Stimulated activated CD4-positive, alpha-beta T cell treated with anti-CD3 and anti-CD28 coated beads, Interleukin-1b, Interleukin-23, amount 100 ng/mL, for 4 hours (primary cell): ENCODE measurements around the gene SS18.
"Not testable (repeated sequence)": the region's sequence is repeated elsewhere in the genome, so short reads cannot be mapped to it uniquely, and the experiment has no call there.

ENCODE experiments used
- DNase-seq, 2 donors: peaks; one replicate each; pipeline ENCODE4 v3.0.0-alpha.2; 2020; ENCODE audit warnings: low read depth in 2 of 2

Gene SS18, protein sequence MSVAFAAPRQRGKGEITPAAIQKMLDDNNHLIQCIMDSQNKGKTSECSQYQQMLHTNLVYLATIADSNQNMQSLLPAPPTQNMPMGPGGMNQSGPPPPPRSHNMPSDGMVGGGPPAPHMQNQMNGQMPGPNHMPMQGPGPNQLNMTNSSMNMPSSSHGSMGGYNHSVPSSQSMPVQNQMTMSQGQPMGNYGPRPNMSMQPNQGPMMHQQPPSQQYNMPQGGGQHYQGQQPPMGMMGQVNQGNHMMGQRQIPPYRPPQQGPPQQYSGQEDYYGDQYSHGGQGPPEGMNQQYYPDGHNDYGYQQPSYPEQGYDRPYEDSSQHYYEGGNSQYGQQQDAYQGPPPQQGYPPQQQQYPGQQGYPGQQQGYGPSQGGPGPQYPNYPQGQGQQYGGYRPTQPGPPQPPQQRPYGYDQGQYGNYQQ

DNA sequence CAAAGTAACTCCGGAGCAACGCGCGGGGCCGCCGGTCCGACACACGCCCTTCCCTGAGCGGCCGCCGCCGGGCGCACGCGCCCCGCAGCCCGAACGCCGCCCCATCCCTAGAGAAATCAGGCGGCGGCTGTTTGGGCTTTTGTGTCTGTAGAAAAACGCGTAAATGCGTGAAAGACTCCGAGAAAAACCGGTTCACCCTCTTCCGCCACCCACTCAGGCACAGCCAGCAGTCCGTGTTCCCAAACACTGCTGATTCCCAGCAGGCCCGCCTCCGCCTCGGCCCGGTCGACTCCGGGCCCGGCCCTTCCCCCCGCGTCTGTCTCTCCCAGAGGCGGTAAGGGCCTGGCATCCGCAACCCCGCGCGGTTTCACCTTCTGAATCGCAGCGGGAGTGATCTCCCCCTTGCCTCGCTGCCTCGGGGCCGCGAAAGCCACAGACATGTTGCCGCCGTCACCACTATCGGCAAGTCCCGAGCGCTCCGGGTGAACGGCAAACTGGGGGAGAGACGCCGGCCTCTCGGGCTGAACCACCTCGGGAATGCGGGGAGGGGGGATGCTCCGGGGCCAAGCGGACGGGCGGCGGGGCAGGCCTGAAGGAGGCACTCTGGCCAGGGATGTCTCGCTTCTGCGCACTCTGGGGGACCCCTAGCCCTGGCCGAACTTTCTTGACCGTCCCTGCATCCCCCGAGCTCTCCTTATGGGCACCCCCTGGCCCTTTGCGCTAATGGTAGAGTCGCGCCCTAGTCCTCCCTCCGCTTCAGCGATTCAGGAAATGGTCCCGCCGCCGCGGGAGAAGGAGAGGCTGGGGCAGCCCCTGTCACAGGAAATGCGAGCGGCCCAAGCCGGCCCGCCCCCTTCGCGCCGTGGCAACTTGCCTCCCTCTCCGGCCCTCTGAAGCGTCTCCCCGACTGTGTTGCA is at the start of gene SS18:
TSS of gene SS18 (minus strand) at position 484 of the 917 bp plus-strand sequence. CDS start at position 440, 44 bp downstream.
- DNase-seq, result peak; percentile 79 to 82

DNA sequence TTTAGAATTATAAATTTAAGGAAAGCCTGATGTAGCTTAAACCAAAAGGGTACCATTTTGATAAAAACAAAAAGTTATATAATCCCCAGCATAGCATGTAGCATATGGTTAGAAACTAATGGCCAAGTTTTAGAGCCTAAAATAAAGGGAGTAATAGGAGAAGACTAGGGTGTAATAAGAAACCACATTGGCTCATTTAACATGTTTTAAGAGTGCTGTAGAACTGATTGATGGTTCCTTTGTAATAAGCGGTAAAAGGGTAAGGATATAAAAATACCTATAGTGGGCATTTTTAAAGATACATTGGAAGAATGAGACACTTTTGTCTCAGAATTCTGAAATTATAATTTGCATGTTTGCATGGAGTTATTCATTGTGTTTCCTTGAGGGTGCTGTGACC is 45.1 kb upstream of the SS18 start:
- DNase-seq, result no peak

DNA sequence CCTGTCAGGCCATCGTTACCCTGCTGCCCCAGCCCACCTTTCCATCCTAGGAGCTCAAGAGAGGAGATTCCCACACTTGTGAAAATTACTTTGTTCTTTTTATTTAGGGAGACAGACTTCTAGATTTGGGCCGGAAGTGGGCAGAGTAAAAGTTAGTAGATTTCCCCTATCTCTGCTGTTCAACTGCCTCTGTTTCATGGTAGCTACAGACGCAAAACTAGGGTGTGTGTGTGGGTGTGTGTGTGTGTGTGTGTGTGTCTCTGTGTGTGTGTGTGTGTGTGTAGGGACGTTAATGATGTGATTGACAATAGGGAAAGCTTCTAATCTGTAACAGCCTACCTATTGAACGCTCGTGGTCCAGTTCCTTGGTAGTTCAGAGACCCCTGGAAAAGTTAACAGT is 43.7 kb upstream of the SS18 start:
- peak; percentile 1 to 2 for DNase-seq

DNA sequence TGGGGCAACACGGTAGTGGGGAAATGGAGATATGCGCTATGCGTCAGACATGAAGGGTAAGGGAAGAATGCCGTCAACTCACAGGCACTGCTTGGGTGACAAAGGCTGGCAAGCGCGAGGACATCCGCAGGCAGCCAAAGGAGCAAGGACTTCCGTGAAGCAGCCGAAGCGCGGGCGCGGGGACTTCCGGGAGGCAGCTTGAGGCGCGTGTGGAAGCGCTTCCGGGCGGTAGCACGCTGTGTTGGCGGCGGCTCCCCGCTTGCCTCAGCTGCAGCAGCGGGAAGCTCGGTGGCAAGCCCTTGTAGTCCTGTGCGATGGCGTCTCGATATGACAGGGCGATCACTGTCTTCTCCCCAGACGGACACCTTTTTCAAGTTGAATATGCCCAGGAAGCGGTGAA is 43.2 kb upstream of the SS18 start, which contains the start of gene PSMA8:
TSS of gene PSMA8 (plus strand) at position 218 of the 400 bp plus-strand sequence. CDS start at position 315, 97 bp downstream.
- peak; percentile 36 to 37 for DNase-seq

DNA sequence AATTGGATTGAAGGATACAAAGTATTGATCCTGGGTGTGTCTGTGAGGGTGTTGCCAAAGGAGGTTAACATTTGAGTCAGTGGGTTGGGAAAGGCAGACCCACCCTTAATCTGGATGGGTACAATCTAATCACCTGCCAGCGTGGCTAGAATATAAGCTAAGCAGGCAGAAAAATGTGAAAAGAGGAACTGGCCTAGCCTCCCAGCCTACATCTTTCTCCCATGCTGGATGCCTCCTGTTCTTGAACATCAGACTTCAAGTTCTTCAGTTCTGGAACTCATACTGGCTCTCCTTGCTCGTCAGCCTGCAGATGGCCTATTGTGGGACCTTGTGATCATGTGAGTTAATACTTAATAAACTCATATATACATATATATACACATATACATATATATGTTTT is 37.8 kb upstream of the SS18 start:
- DNase-seq, result not testable (repeated sequence)

DNA sequence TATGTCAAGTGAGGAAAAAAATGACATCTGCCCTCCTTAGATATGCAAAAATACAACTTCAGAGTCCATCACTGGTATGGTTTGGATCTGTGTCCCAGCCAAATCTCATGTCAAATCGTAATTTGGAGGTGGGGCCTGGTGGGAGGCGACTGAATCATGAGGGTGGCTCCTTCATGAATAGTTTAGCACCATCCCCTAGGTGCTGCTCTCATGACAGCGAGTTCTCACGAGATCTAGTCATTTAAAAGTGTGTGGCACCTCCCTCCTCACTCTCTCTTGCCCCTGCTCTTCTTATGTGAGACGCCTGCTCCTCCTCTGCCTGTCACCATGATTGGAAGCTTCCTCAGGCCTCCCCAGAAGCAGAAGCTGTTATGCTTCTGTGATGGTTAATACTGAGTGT is 37.4 kb upstream of the SS18 start:
- no peak for DNase-seq

DNA sequence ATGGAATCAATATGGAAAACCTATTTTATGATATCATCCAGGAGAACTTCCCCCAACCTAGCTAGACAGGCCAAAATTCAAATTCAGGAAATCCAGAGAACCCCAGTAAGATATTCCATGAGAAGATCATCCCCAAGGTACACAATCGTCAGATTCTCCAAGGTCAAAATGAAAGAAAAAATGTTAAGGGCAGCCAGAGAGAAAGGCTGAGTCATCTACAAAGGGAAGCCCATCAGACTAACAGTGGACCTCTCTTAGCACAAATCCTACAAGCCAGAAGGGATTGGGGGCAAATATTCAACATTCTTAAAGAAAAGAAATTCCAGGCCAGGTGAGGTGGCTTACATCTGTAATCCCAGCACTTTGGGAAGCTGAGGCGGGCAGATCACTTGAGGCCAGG is 31.6 kb upstream of the SS18 start:
- DNase-seq, result not testable (repeated sequence)

DNA sequence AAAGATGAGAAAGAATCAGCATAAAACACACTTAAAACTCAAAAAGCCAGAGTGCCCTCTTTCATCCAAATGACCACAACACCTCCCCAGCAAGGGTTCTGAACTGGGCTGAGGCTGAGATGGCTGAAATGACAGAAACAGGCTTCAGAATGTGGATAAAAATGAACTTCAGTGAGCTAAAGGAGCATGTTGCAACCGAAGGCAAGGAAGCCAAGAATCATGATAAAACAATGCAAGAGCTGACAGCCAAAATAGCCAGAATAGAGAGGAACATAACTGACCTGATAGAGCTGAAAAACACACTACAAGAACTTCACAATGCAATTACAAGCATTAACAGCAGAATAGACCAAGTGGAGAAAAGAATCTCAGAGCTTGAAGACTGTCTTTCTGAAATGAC is 31.1 kb upstream of the SS18 start:
- DNase-seq, result no peak

DNA sequence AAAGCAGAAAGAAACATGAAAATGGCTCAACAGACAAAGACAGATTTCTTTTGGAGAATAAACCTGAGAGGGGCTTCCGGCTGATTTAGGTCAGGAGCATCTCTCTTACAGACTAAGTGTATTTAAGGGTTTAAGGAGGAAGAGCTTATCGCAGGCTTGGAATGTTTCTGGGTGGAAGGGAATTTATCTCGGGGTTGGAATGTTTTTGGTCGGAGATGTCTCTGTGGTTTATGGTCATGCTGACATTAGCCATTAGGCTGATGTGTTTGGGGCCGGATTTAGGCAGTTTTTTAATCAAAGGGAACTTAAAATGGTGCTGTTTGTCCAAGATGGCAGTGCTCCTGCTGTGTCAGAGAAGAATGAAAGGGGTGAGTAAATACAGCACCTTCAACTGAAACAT is 28.8 kb upstream of the SS18 start:
- DNase-seq, result no peak

DNA sequence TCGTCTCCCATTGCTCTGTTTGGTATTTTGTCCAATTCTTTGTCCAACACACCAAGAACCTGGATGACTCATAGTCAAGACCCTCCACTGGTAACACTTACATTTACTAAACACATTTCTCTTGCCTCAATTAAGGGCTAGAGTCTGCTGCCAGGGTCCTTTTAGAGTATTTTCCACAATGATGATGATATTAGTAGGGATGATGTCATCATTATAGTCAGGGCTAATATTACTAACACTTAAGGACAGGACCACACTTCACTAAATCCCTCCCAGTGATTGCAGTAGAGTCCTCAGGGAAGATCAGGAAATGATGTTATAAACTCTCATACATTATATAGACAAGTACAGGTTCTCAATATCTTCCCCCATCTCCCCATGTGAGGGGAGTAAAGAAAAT is 13.6 kb upstream of the SS18 start:
- DNase-seq, result no peak

DNA sequence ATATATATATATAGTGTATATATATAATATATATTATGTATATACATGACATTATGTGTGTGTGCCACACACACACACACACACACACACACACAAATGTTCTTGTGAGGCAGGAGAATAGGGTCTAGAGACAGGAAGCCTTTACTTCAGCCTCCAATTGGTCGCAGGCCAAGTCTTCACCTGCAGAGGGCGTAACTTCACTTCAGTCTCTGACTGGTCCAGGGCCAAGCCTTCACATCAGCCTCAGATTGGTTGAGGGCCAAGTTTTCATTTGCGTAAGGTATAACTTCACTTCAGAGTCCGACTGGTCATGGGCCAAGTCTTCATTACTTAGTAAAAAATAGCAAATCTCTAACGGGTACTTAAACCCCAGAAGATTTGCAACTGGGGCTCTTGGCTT is 13.2 kb upstream of the SS18 start:
- peak; percentile 11 to 18 for DNase-seq

DNA sequence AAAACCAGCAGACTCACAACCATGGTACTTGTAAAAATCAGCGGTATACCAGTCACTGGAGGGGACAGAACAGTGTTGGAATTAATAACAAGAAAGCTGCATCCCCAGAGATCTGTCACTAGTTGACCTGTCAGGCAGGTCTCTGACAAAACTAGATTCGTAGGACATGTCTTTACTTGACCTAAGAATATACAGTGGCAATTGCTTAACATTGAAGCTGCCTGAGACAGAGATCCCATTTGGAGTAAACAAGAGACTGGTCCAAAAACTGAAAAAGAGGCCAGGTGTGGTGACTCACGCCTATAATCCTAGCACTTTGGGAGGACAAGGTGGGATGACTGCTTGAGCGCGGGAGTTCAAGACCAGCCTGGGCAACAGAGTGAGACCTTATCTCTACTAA is 7.2 kb upstream of the SS18 start:
- DNase-seq, result no peak

DNA sequence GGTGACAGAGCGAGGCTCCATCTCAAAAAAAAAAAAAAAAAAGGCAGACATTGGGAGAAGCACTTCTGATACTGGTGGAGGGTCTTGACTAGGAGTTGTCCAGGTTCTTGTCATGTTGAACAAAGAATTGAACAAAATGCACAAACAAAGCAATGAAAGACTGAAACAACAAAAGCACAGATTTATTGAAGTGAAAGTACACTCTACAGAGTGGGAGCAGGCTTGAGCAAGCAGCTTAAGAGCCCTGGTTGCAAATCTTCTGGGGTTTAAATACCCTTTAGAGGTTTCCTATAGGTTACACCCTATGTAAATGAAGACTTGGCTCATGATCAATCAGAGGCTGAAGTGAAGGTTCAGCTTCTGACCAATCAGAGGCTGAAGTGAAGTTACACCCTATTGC is 6.4 kb upstream of the SS18 start:
- DNase-seq, result no peak

DNA sequence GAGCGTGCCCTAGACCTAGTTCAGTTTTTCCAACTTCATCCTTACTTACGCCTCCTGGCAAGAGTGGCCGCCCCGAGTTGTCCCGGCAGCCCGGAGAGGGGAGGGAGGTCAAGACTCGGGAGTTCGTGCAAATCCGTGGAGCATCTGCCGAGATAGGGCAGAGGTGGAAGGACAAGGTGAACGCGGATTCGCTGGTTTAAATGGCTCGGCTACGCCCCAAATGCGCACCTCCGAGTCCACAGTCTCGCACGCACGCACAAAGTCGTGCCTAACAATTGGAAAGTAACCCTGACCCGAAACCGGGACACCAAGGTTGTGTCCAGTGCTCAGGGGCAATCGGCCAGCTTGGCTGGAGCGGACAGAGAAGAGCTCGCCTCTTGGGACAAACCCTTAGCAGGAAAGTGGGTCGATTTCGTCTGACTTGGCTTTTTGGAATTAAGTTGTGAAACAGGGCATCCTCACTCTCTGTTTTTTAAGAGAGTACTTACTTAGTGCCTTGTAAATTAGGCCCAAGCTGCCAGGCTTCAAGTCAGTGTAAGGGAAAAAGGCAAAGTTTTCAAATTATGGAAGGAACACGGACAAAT is 726 bp upstream of the SS18 start:
- no peak for DNase-seq

DNA sequence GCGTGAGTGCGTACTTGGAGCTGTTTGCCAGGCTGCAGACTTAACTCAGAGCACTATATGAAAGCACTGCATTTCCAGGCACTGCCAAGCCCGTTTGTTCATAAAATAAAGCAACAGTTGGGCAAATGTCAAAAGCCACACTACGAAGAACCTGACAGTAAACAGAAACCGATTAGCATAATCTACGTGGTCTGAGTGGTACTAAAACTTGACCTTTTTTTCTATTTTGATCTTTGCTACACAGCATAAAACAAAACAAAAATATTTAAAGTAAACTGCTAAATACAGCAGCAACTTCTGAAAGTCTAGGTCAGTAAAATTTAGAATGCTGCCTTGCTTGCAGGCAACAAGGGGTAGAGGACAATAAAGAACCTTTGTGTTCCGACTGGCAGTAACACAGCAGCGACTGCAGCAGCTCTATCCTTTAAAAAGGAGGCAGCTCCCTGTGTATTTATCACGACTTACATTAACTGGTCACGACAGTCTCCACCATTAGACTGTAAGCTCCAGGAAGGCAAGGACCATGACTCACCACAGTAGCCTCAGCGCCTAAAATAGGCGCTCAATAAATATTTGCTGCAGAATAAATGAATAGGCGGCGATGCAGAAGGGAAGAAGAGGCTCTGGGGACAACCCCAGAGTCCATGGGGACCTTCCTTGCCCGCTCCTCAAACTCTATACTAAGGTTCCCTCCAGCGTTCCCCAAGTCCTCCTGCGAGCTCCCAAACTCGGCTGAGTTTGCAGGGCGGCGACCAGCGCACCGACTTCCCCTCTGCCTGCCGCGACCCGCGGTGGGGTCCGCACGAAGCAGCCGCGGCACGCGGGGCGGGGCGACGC is 902 bp downstream of the SS18 start:
- no peak for DNase-seq

DNA sequence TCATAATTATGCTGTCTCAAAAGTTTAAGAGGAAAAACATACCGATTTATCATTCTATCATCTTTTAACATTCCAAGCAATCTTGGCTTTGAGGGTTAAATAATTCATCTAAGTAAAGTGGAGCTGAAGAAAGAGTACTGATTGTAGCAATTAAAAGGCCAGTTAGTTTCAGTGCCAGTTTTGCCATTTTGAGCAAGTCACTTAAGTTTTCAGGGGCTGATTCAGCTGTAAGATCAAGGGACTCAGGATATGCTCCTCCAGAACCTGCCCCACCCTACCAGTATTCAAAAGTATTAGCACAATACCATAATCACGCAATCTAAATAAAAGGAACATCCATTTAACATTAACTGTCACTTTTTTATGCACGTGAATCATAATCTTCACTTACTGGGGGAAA is 1.9 kb downstream of the SS18 start:
- no peak for DNase-seq

DNA sequence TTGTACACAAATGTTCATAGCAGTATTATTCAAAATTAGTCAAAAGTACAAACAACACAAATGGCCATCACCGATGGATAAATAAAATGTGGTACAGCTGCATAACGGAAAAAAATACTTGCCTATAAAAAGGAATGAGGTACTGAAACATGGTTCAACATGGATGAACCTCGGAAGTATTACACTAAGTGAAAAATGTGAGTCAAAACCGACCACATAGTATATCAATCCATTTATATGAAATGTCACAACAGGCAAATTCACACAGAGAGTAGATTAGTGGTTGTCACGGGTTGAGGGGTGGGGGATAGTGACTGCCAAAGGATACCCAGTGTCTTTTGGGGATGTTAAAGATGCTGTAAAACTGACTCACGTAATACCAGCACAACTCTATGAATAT is 3.5 kb downstream of the SS18 start:
- DNase-seq, result no peak

DNA sequence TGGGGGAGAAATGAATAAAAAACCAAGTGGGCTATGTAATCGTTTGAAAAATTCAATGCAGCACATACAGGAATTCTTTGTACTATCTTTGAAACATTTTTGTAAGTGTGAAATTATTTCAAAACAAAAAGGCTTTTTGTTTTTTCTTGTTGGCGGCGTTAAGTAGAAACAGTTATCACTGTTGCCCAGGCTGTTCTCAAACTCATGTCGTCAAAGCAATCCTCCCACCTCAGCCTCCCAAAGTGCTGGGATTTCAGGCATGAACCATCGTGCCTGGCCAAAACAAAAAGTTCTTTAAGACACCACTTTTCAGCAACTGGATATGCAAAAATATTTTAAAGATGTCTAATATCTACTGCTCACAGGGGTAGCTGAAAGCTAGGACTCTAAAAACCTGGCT is 5.4 kb downstream of the SS18 start:
- no peak for DNase-seq

DNA sequence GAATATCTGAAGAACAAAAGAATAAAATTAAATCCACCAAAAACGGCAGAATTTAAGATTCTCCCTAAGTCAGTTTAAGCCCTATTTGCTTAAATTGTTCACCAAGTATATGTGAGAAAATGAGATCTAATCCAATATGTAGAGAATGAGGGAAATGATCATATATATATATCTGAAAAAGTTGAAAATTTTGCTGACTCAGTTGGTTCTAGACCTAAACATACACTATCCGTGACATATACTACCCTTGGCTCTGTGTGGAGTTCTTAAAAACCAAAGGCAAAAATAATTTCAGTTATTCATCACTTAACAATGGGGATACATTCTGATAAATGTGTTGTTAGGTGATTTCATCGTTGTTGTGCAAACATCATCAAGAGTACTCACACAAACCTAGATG is 7.3 kb downstream of the SS18 start:
- DNase-seq, result no peak

DNA sequence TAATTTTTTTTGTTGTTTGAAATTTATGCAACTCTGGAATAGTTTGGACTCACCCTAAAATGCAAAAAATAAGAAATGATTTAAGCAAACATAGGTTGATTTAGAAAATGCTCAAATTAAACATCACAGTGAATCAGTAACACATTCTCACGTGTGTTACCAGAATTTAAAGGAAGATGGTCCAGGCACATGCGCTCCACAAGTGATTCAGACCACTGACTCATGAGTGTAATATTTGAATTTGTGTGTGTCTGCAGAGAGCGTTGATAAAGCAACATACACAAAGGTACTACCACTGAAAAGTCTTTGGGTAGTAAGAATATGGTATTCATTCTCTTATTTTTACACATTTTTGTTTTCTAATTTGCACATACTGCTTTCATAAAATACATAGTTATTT is 7.9 kb downstream of the SS18 start:
- DNase-seq, result no peak

DNA sequence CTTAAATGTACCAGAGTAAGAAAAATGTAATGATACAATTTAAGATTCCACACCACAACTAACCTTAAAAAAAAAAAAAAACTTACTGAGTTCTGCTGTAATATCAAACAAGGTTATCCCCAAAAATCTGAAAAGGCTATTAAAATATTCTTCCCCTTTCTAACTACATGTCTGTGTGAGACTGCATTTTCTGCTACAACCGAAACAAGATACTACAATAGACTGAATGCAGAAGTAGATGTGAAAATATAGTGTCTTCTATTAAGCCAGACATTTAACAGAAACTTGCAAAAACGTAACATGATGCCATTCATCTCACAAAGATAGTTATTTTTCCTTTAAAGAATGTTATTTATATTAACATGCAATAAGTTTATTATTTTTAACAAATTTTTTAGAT is 16.2 kb downstream of the SS18 start:
- no peak for DNase-seq

DNA sequence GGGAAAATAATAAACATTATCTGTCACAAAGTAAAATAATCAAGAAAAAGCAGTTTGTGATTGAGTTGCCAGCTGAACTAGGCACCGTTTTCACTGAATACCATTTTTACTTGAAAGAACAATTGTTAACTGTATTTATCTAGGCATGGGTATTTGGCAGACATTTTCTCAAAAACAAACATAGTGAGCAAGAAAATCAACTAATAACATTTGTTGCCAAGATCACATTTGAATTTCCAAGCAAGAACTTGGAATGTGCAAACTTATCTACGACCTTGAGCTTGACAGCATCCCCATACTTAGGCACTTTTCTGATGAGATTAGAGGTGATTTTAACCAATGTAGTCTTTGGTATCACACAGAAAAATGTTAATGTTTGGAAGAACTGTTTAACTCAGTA is 16.7 kb downstream of the SS18 start:
- DNase-seq, result no peak
